ENCODE results near the gene GEMIN5. TPM values are rescaled to one million over a fixed set of nuclear protein-coding genes. Genes with fewer than 3 reads are reported as not detected.
A peak's percentile ranks its signal among the peaks of the same experiment; 100 is the strongest.

The GEMIN5 gene
- total and polyA plus RNA-seq, 2 of the 4 experiments (the other 2 are of a cell fraction), result 9.0 to 31.5 TPM

GRCh38 chr5:154850255-154851062, 87.6 kb downstream of the GEMIN5 start, which contains the start of gene FAXDC2:
Gene FAXDC2, minus strand, starts transcription at chr5:154850603. Its CDS starts 12,425 bp downstream, at chr5:154838178.
- Histone ChIP-seq H4K5ac (ENCODE audit: low read depth, low read length) (peak within 1 kb of the TSS; percentile 81), H2BK120ac (ENCODE audit: low read depth, low read length) (peak within 1 kb of the TSS; percentile 32), H3K36me3 (ENCODE audit: control insufficient read depth, insufficient read depth, low read length) (no peaks in the 10 kb centered on the region), H2AFZ (replicated peaks; ENCODE audit: low read length, poor library complexity) (peak within 1 kb of the TSS; percentile 87), H2AK9ac (replicated peaks; ENCODE audit: low read depth, low read length, poor library complexity) (peak within 1 kb of the TSS; percentile 45), H3K56ac (ENCODE audit: extremely low read depth, insufficient read depth, low read length) (peak within 1 kb of the TSS; percentile 36; the same call in 1 of the 2 replicates), H2BK20ac (ENCODE audit: low read depth, low read length) (peak within 1 kb of the TSS; percentile 22; the same call in 1 of the 2 replicates), H3K4me1 (ENCODE audit: control insufficient read depth, insufficient read depth, low read length) (peaks cover 4% of the 10 kb centered on the region), H4K91ac (ENCODE audit: insufficient read depth, low read depth, low read length) (peak within 1 kb of the TSS; percentile 71), H3K23ac (ENCODE audit: low read depth, low read length) (peak within 1 kb of the TSS; percentile 42), H3K14ac (replicated peaks; ENCODE audit: low read depth, low read length) (peak within 1 kb of the TSS; percentile 65), H3K4me3 (ENCODE audit: insufficient read depth, low read depth, low read length) (peak within 1 kb of the TSS; percentile 69), H3K18ac (ENCODE audit: low read depth, low read length) (peak within 1 kb of the TSS; percentile 67), H2AK5ac (ENCODE audit: low read depth, low read length) (peak within 1 kb of the TSS; percentile 21; the same call in 1 of the 2 replicates), H3K27me3 (ENCODE audit: control insufficient read depth, insufficient read depth, low read length) (no peaks in the 10 kb centered on the region), H3K79me1 (ENCODE audit: low read depth in 1 of 2, low read length in 2 of 2) (no peaks in the 10 kb centered on the region), H3K9me1 (ENCODE audit: insufficient read depth, low read length) (peaks cover 3% of the 10 kb centered on the region), H3K9me3 (ENCODE audit: control insufficient read depth, insufficient read depth, low read length) (no peaks in the 10 kb centered on the region), H4K8ac (ENCODE audit: low read depth in 2 of 2, low read length in 2 of 2) (peak within 1 kb of the TSS; percentile 76 to 88; a peak in 3 of 4 replicates), H3K4ac (ENCODE audit: low read depth, low read length) (peak within 1 kb of the TSS; percentile 64), H4K20me1 (ENCODE audit: insufficient read depth, low read length) (no peaks in the 10 kb centered on the region), H3K27ac (ENCODE audit: insufficient read depth, low read length) (peak within 1 kb of the TSS; percentile 68; the same call in 1 of the 2 replicates), H3K4me2 (ENCODE audit: low read depth, low read length) (peak within 1 kb of the TSS; percentile 91), H2BK15ac (ENCODE audit: low read depth, low read length) (no peak within 1 kb of the TSS; the same call in 2 of the 3 replicates), H3K9ac (ENCODE audit: low read depth, low read length) (peak within 1 kb of the TSS; percentile 77), H2BK5ac (ENCODE audit: low read depth, low read length, poor library complexity, severe bottlenecking) (peak within 1 kb of the TSS; percentile 30)
- ATAC-seq (ENCODE audit: low read depth) (peak; percentile 100), DNase-seq (peak; percentile 88)
- ChIA-PET POLR2A (ENCODE audit: unreplicated experiment) (no interaction called here), CTCF (interaction anchor here (0.9 kb wide), 1 partner anchor 10 kb away, joined by 3 read pairs; no protein-coding TSS in a partner anchor)
- in situ Hi-C loops (cut with MboI; ENCODE audit: low sequenced_read_pairs), result no loop called here
- no TSS peak for BruUV-seq (replicated peaks)
- peak; percentile 87 for TF ChIP-seq BHLHE40 (IDR thresholded peaks at IDR 0.05; ENCODE audit: low read depth, low read length)
- no peak for TF ChIP-seq MAFK (IDR thresholded peaks at IDR 0.05; ENCODE audit: low read depth, low read length)
- no peak for TF ChIP-seq SMC3 (IDR thresholded peaks at IDR 0.05; ENCODE audit: low read depth, low read length)
- peak; percentile 96 for TF ChIP-seq USF2 (IDR thresholded peaks at IDR 0.05; ENCODE audit: low read depth, low read length)
- no peak for TF ChIP-seq NFE2L2 (IDR thresholded peaks at IDR 0.05; ENCODE audit: low read depth, low read length)
- TF ChIP-seq MXI1 (IDR thresholded peaks at IDR 0.05; ENCODE audit: borderline replicate concordance, low read depth, low read length), result peak; percentile 68; the same call in 1 of the 2 replicates
- no peak for TF ChIP-seq RFX5 (IDR thresholded peaks at IDR 0.05; ENCODE audit: low read depth, low read length)
- no peak for TF ChIP-seq MAZ (IDR thresholded peaks at IDR 0.05; ENCODE audit: borderline replicate concordance, low read depth, low read length)
- TF ChIP-seq ELK1 (IDR thresholded peaks at IDR 0.05; ENCODE audit: borderline replicate concordance, low read depth, low read length), result no peak
- no peak for TF ChIP-seq POLR2A (IDR thresholded peaks at IDR 0.05; ENCODE audit: low read depth, low read length)
- TF ChIP-seq RCOR1 (IDR thresholded peaks at IDR 0.05; ENCODE audit: insufficient replicate concordance, low read length), result no peak
- TF ChIP-seq RAD21 (IDR thresholded peaks at IDR 0.05; ENCODE audit: low read length), result no peak
- intact Hi-C loops (cut with micrococcal nuclease), result no loop called here
- dilution Hi-C loops (cut with HindIII; ENCODE audit: low sequenced_read_pairs, unreplicated experiment), result no loop called here
- no CpG with 5 or more reads among the region's 11 CpGs for WGBS, 2 experiments (ENCODE audit: extremely low coverage in 2 of 2, insufficient read length in 1 of 2)

Data from IMR-90 (cell line).